Left ventricle myocardium inferior (tissue), 1 donor: Measurements from ENCODE around the gene APAF1. TPM values are rescaled to one million over a fixed set of nuclear protein-coding genes. Genes with fewer than 3 reads are reported as not detected.

Source experiments
- DNase-seq: peaks from one replicate; pipeline ENCODE4 v3.0.0-alpha.2; 2020
- H3K27ac ChIP-seq: fragments of 200-600 bp; replicated peaks from 2 replicates; pipeline ENCODE4 v1.8.0; 2021
- H3K27me3 ChIP-seq: fragments of 200-600 bp; 2 replicates; pipeline ENCODE4 v1.8.0; 2021; ENCODE audit warnings: low read depth
- H3K36me3 ChIP-seq: fragments of 200-600 bp; 2 replicates; pipeline ENCODE4 v1.8.0; 2021
- H3K4me1 ChIP-seq: fragments of 200-600 bp; 2 replicates; pipeline ENCODE4 v1.8.0; 2021
- H3K4me3 ChIP-seq: fragments of 200-600 bp; 2 replicates; pipeline ENCODE4 v1.8.0; 2021; ENCODE audit warnings: mild to moderate bottlenecking, moderate library complexity
- H3K9me3 ChIP-seq: fragments of 200-600 bp; replicated peaks from 2 replicates; pipeline ENCODE4 v1.8.0; 2021
- intact Hi-C: fragments of 100-400 bp; cut with micrococcal nuclease; formaldehyde crosslinking; loops from one replicate; pipeline ENCODE4 v1.11.0; 2022
- total RNA-seq: library from RNA; stranded (reverse); fragmentation: NEBNext Ultra II Directional; extraction: Animal tissue kit (Norgen Biotek cat#: 25700); gene quantifications from one replicate; pipeline ENCODE4 v1.2.1, GENCODE V29; 2021
- TF ChIP-seq, protein P1 (sequence below): fragments of 200-600 bp; IDR thresholded peaks from 2 replicates; pipeline ENCODE4 v1.8.0; 2021; ENCODE audit warnings: antibody characterized with exemption, mild to moderate bottlenecking, borderline replicate concordance
- donor health status: DM: no; HTN: yes; CAD: no; lungs with severe emphysema.

The APAF1 gene
- total RNA-seq, 1 donor from 2014 or later: 5.0 TPM

DNA sequence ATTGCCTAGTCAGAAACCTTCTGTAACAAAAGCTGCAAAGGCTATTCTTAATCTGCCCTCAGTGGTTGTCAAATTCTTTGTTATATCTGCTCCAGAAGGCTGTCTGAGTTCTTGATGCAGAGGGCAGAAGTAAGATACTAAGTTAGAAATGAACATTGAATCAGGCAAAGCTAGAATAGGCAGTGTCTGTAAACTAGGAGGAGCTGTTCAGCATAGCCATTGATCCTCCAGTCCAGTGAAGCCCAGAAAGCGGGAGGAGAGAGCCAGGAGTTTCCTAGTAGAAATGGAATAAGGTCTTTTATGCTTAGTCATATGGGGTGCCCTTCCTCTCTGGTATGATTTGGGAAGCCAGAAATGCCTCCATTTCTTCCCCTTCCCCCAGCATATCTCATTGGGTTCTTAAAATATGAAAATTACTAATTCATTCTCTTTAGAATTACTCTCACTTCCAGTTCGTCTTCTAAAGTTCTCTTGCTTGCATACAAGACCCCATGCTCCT lies 76.2 kb downstream of the APAF1 start:
- TF ChIP-seq, protein P1, sequence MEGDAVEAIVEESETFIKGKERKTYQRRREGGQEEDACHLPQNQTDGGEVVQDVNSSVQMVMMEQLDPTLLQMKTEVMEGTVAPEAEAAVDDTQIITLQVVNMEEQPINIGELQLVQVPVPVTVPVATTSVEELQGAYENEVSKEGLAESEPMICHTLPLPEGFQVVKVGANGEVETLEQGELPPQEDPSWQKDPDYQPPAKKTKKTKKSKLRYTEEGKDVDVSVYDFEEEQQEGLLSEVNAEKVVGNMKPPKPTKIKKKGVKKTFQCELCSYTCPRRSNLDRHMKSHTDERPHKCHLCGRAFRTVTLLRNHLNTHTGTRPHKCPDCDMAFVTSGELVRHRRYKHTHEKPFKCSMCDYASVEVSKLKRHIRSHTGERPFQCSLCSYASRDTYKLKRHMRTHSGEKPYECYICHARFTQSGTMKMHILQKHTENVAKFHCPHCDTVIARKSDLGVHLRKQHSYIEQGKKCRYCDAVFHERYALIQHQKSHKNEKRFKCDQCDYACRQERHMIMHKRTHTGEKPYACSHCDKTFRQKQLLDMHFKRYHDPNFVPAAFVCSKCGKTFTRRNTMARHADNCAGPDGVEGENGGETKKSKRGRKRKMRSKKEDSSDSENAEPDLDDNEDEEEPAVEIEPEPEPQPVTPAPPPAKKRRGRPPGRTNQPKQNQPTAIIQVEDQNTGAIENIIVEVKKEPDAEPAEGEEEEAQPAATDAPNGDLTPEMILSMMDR: no peak
- DNase-seq: no peak
- no peaks in the 10 kb centered on the region for H3K27me3 ChIP-seq

DNA sequence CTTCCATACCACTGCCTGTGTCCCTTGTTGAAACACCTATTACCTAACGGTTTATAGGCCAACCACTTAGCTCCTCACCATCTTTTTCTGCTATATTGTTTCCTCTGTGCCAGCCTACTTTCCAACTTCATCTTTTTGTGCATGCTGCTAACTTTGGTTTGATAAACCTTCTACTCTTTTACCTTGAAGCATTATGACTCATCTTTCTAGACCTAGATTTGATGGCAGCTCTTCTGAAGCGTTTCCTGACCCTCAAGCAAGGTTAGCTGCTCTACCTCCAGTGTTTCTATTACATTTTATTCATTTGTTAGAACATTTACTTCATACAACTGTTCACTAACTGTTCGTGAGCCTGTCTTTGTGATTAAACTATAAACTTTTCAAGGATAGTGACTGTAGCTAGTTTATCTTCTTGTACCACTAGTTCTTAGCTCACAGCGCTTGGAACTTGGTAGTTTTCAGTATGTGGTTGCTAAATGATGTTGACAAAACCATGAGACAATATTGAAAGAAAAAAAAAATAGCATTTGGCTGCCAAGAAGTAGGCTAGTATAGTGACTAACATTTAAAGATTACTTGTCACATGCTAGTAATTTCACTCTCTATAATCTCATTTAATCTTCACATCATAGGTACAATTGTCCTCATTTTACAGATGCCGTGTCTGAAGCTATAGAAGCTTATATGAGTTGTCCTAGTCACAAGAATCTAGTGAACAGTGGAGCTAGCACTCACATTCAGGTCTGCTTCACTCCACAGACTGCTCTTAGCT lies 79.5 kb downstream of the APAF1 start:
- Histone ChIP-seq H3K36me3 (peaks cover 66% of the 10 kb centered on the region), H3K27me3 (no peaks in the 10 kb centered on the region), H3K4me1 (no peaks in the 10 kb centered on the region), H3K9me3 (no peaks in the 10 kb centered on the region), H3K27ac (no peak overlapping the region), H3K4me3 (no peak overlapping the region)
- no peak for DNase-seq
- intact Hi-C loops: no loop called here
- TF ChIP-seq, protein P1: no peak

More for the DNA sequence above, 76.2 kb downstream of the APAF1 start:
- Histone ChIP-seq H3K27ac (no peak overlapping the region), H3K4me3 (no peak overlapping the region), H3K36me3 (peaks cover 56% of the 10 kb centered on the region), H3K4me1 (no peaks in the 10 kb centered on the region), H3K9me3 (no peaks in the 10 kb centered on the region)
- intact Hi-C loops: no loop called here

DNA sequence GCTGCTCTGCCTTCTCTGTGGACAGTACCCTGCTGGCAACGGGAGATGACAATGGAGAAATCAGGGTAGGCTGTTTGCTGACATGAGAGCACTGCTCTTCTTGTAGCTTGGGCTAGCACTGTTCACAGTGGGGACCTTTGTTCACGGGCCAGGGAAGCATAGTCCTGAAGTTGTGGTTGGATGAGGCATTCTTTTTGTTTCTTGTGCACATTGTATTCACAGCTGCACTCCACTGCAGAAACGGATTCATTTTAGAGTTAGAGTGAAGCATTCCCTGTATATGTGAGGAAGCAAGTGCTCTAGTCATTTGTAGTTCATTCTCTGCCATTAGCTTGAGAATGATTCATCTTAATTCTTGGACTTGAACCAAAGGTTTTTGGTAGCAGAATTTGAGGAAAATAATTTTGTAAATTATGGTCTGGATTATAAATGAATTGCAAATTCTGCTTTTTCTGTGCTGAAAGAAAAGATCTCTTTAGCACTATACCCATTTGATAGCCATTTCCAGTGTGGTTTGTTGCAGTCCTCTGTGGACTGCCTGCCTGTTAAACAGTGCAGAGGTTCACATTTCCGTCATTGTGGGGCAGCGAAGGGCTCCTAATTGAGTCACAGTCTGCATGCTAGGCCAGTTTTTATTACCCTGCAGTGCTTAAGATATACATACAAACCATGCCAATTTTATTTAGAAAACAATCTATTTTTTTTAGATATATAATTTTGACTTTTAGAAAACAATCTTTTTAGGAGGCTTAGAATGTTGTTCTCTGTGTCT lies 80.6 kb downstream of the APAF1 start:
- Histone ChIP-seq H3K4me3 (no peak overlapping the region), H3K27ac (no peak overlapping the region), H3K36me3 (peaks cover 77% of the 10 kb centered on the region), H3K27me3 (no peaks in the 10 kb centered on the region), H3K9me3 (no peaks in the 10 kb centered on the region), H3K4me1 (no peaks in the 10 kb centered on the region)
- DNase-seq: no peak
- TF ChIP-seq, protein P1: peak; percentile 42
- intact Hi-C loops: no loop called here

DNA sequence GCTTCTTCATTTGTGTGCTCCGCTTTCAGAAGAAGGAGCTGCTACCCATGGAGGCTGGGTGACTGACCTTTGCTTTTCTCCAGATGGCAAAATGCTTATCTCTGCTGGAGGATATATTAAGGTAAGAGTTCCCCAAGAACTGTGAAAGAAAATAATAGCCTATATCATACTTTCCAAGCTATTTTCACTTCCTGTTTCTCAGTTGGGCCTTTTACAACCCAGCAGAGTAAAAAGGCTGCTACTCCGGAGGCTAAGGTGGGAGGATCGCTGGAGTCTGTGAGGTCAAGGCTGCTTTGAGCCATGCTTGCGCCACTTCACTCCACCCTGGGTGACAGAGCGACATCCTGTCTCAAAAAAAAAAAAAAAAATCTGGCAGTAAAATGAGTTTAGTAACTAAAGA lies 82.1 kb downstream of the APAF1 start:
- no peaks in the 10 kb centered on the region for H3K4me1 ChIP-seq
- intact Hi-C loops: no loop called here
- TF ChIP-seq, protein P1: no peak
- DNase-seq: no peak
- H3K9me3 ChIP-seq: no peaks in the 10 kb centered on the region
- peaks cover 86% of the 10 kb centered on the region for H3K36me3 ChIP-seq
- H3K27me3 ChIP-seq: no peaks in the 10 kb centered on the region
- H3K27ac ChIP-seq: no peak overlapping the region
- H3K4me3 ChIP-seq: no peak overlapping the region

DNA sequence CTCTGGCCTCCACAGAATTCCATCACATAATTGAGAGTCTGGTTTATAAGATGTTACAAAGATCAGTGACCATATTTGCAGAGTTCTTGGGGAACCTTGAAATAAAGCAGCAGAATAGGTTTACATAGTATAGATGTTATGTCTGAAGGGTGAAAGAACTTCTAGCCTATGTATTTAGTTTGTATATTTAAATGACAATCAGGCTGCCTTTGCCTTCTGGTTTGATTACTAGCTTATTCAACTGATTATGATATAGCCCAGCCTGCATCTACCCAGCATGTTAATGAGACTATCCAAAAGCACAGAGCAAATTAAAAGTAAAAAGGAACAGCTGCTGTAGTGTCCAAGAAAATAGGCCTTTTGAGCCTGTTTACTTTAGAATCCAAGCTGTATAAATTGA lies 85.3 kb downstream of the APAF1 start:
- Histone ChIP-seq H3K4me1 (no peaks in the 10 kb centered on the region), H3K27ac (no peak overlapping the region), H3K9me3 (no peaks in the 10 kb centered on the region), H3K36me3 (peaks cover 83% of the 10 kb centered on the region), H3K27me3 (no peaks in the 10 kb centered on the region), H3K4me3 (no peak overlapping the region)
- intact Hi-C loops: no loop called here
- no peak for DNase-seq
- TF ChIP-seq, protein P1: no peak
